Suprapubic skin (tissue), 3 donors: Measurements from ENCODE around the gene ADK.

ENCODE experiments used
- CTCF ChIP-seq, 2 donors: fragments of 200-600 bp in 1 of 2; fragments of 450-650 bp in 1 of 2; sonication (generic) in 1 of 2; IDR thresholded peaks; one replicate each; pipeline ENCODE4 v1.5.1; 2016 to 2019; ENCODE audit warnings: antibody characterized with exemption in 2 of 2, mild to moderate bottlenecking in 1 of 2, moderate library complexity in 1 of 2
- POLR2A ChIP-seq, 2 donors: fragments of 450-650 bp; IDR thresholded peaks; one replicate each; pipeline ENCODE4 v1.6.1; 2017; ENCODE audit warnings: antibody characterized with exemption in 2 of 2, mild to moderate bottlenecking in 2 of 2, moderate library complexity in 2 of 2

GRCh38 chr10:74164716-74165529 lies 13.9 kb downstream of the ADK start:
- TF ChIP-seq CTCF (IDR thresholded peaks at IDR 0.05), result no peak
- TF ChIP-seq POLR2A (IDR thresholded peaks at IDR 0.05), result no peak
